GM23248 (cell line): ENCODE measurements around the gene MDN1.

Experiments used
- EZH2 ChIP-seq: fragments of 200-600 bp; sonication (generic); IDR thresholded peaks from 2 replicates; pipeline ENCODE4 v1.6.1; 2018; ENCODE audit warnings: antibody characterized with exemption, mild to moderate bottlenecking; ENCODE audit not compliant: insufficient read depth, poor library complexity, severe bottlenecking
- EZH2phosphoT487 ChIP-seq: fragments of 200-600 bp; sonication (generic); IDR thresholded peaks from 2 replicates; pipeline ENCODE4 v1.6.1; 2018; ENCODE audit warnings: antibody characterized with exemption, moderate library complexity, mild to moderate bottlenecking, low read depth; ENCODE audit not compliant: insufficient read depth

- no peak for TF ChIP-seq EZH2
- no peak for TF ChIP-seq EZH2phosphoT487
These were observed 207.5 kb downstream of the MDN1 start for GRCh38 chr6:89612121-89612520.
